ENCODE measurements around the gene MARCHF3. TPM values are rescaled to one million over a fixed set of nuclear protein-coding genes. Genes with fewer than 3 reads are reported as not detected.

Gene MARCHF3
- total and polyA plus RNA-seq, 2 of the 13 experiments (the other 11 are each of a cell fraction or from before 2014, with no cell fraction given) = 4.8 to 11.9 TPM

DNA sequence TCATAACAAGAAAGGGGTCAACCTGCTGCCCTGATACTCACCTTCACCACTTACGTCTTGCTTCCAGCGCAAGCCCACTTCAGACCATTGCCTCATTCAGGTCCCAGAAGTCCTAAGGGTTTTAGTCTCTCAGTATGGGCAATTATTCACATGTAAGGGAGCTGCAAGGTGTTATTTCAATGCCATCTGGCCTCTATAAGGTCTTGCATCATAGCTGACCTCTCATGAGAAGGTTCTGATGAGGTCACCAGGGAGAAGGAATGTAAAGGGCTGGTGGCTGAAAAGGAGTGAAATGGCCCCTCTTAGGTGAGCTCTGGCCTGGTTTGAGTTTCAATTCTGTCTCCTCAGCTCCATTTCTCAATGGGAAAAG lies 1.5 kb upstream of the MARCHF3 start (continued):
- TF ChIP-seq, protein P1, sequence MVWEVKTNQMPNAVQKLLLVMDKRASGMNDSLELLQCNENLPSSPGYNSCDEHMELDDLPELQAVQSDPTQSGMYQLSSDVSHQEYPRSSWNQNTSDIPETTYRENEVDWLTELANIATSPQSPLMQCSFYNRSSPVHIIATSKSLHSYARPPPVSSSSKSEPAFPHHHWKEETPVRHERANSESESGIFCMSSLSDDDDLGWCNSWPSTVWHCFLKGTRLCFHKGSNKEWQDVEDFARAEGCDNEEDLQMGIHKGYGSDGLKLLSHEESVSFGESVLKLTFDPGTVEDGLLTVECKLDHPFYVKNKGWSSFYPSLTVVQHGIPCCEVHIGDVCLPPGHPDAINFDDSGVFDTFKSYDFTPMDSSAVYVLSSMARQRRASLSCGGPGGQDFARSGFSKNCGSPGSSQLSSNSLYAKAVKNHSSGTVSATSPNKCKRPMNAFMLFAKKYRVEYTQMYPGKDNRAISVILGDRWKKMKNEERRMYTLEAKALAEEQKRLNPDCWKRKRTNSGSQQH (CRISPR knock-in tag; IDR thresholded peaks at IDR 0.05; ENCODE audit: low read depth) = no peak
- TF ChIP-seq ZNF781 (CRISPR knock-in tag; IDR thresholded peaks at IDR 0.05; ENCODE audit: borderline replicate concordance, not compliant biosample characterization) (no peak), CEBPG (CRISPR knock-in tag; IDR thresholded peaks at IDR 0.05) (peak; percentile 57), NR2F1 (CRISPR knock-in tag; IDR thresholded peaks at IDR 0.05) (peak in 1 of 2 experiments; percentile 40; a peak in 1 of 4 replicates)

- Histone ChIP-seq H3K9me3 (ENCODE audit: low read length) (no peaks in the 10 kb centered on the region), H4K20me1 (ENCODE audit: insufficient read depth, low read length) (no peaks in the 10 kb centered on the region), H3K79me2 (ENCODE audit: insufficient read depth, low read length) (no peaks in the 10 kb centered on the region), H3K4me1 (ENCODE audit: insufficient read depth, low read length) (peaks cover 46% of the 10 kb centered on the region), H2AFZ (ENCODE audit: low read length) (no peak overlapping the region), H3K36me3 (replicated peaks in 1 of 2; ENCODE audit: control insufficient read depth in 1 of 2, insufficient read depth in 2 of 2, low read length in 2 of 2) (no peaks in the 10 kb centered on the region), H3K27me3 (ENCODE audit: control insufficient read depth in 1 of 2, insufficient read depth in 2 of 2, low read length in 2 of 2) (no peaks in the 10 kb centered on the region), H3K4me2 (ENCODE audit: low read depth, low read length) (peak overlapping the region; percentile 88), H3K27ac (ENCODE audit: extremely low read length, insufficient read depth, low read length) (peak overlapping the region; percentile 78), H3K9ac (ENCODE audit: insufficient read depth, low read depth, low read length) (peak overlapping the region; percentile 79), H3K4me3 (replicated peaks in 1 of 3; ENCODE audit: insufficient read depth in 1 of 3, low read depth in 2 of 3, low read length in 3 of 3) (peak overlapping the region; percentile 54 to 90 (median 88))
- 30% methylated on average over 9 of the region's 45 CpGs for WGBS (ENCODE audit: low lambda C conversion rate)
- DNase-seq (ENCODE audit: low spot score) (no peak), ATAC-seq (peak; percentile 14), FAIRE-seq (no peak)
- BruUV-seq (replicated peaks) = TSS peak; percentile 81
- intact Hi-C loops (cut with micrococcal nuclease; ENCODE audit: unreplicated experiment) (loop anchor here (2.0 to 5.0 kb wide), 2 partner anchors 166 to 375 kb away; no protein-coding TSS in a partner anchor), in situ Hi-C loops (cut with HindIII; ENCODE audit: extremely low pct_ligation_motif_present, low pct_unique_long_range_greater_than_20kb) (loop anchor here (25.0 kb wide), 1 partner anchor 369 kb away; no protein-coding TSS in a partner anchor)
- ChIA-PET POLR2A (interaction anchor here (0.6 to 3.5 kb wide), 7 partner anchors 11 to 437 kb away, joined by 3 to 23 read pairs (median 4); partner anchors contain the start of gene C5orf63), CTCF (ENCODE audit: low intra/inter-chr PET ratio, low total read pairs) (no interaction called here)
- TF ChIP-seq ZNF687 (CRISPR knock-in tag; IDR thresholded peaks at IDR 0.05) (peak; percentile 46), TARDBP (CRISPR knock-in tag; IDR thresholded peaks at IDR 0.05) (0 out of 2 replicates have a peak, but pooled peaks have one; percentile 14), ZNF274 (CRISPR knock-in tag; IDR thresholded peaks at IDR 0.05) (0 out of 2 replicates have a peak, but pooled peaks have one; percentile 11), FOXP1 (IDR thresholded peaks at IDR 0.05) (no peak), FOXP1 (CRISPR knock-in tag; IDR thresholded peaks at IDR 0.05) (no peak), SP4 (CRISPR knock-in tag; IDR thresholded peaks at IDR 0.05) (no peak), ZNF780A (CRISPR knock-in tag; IDR thresholded peaks at IDR 0.05) (0 out of 2 replicates have a peak, but pooled peaks have one; percentile 37), NFYB (CRISPR knock-in tag; IDR thresholded peaks at IDR 0.05) (no peak), ELF4 (CRISPR knock-in tag; IDR thresholded peaks at IDR 0.05; ENCODE audit: borderline replicate concordance) (no peak), CREB3 (CRISPR knock-in tag; IDR thresholded peaks at IDR 0.05) (no peak), FOXA1 (IDR thresholded peaks at IDR 0.05) (no peak), FOXA1 (CRISPR knock-in tag; IDR thresholded peaks at IDR 0.05) (peak; percentile 45; the same call in 1 of the 2 replicates), TAF1 (CRISPR knock-in tag; IDR thresholded peaks at IDR 0.05) (no peak), RFX1 (IDR thresholded peaks at IDR 0.05) (no peak)
Observed at GRCh38 chr5:127031147-127031862, 947 bp upstream of the MARCHF3 start.
